Occipital lobe (tissue), 2 donors: ENCODE measurements around the gene ASPRV1. TPM values are rescaled to one million over a fixed set of nuclear protein-coding genes. Genes with fewer than 3 reads are reported as not detected.

ENCODE experiments used
- DNase-seq: peaks from one replicate; lab custom pipeline; 2025; lab: John Stamatoyannopoulos, UW
- total RNA-seq: library from RNA; depleted of rRNA; stranded (reverse); fragments of >200 nt; gene quantifications from one replicate; pipeline ENCODE4 v1.2.3, GENCODE V29; 2014

ASPRV1 gene
- total RNA-seq, 1 donor from 2014 or later: 2.8 TPM

- DNase-seq: no peak
These were observed 18.2 kb downstream of the ASPRV1 start for GRCh38 chr2:69943000-69943842.

- DNase-seq: no peak
These were observed 20.7 kb downstream of the ASPRV1 start for GRCh38 chr2:69940691-69941090.

- DNase-seq: no peak
These were observed 21.7 kb downstream of the ASPRV1 start for GRCh38 chr2:69939722-69940121.

- DNase-seq: no peak
These were observed 23.5 kb downstream of the ASPRV1 start for GRCh38 chr2:69937968-69938367.

- DNase-seq: no peak
These were observed 24.5 kb downstream of the ASPRV1 start for GRCh38 chr2:69936906-69937305.

- DNase-seq: no peak
These were observed 26.4 kb downstream of the ASPRV1 start for GRCh38 chr2:69935011-69935410.

- DNase-seq: no peak
These were observed 26.9 kb downstream of the ASPRV1 start for GRCh38 chr2:69934614-69934908.

- no peak for DNase-seq
These were observed 27.4 kb downstream of the ASPRV1 start for GRCh38 chr2:69933839-69934613.

- no peak for DNase-seq
These were observed 28.1 kb downstream of the ASPRV1 start for GRCh38 chr2:69933254-69933828.

GRCh38 chr2:69932596-69932922 lies 28.9 kb downstream of the ASPRV1 start:
- no peak for DNase-seq

GRCh38 chr2:69931832-69932595 lies 29.4 kb downstream of the ASPRV1 start:
- no peak for DNase-seq

- DNase-seq: no peak
These were observed 34.4 kb downstream of the ASPRV1 start for GRCh38 chr2:69926849-69927515.

GRCh38 chr2:69923116-69923515 lies 38.3 kb downstream of the ASPRV1 start:
- DNase-seq: no peak

GRCh38 chr2:69918401-69918800 lies 43.0 kb downstream of the ASPRV1 start:
- no peak for DNase-seq

GRCh38 chr2:69917852-69918251 lies 43.6 kb downstream of the ASPRV1 start:
- no peak for DNase-seq

GRCh38 chr2:69916106-69916505 lies 45.3 kb downstream of the ASPRV1 start:
- DNase-seq: no peak

- no peak for DNase-seq
These were observed 46.2 kb downstream of the ASPRV1 start, which contains the start of gene MXD1 for GRCh38 chr2:69914950-69915945. MXD1 (plus strand) TSS chr2:69915109; CDS start chr2:69915331, 222 bp downstream.

- DNase-seq: peak; percentile 100
These were observed 47.1 kb downstream of the ASPRV1 start for GRCh38 chr2:69914164-69914949.

GRCh38 chr2:69911985-69912563 lies 49.4 kb downstream of the ASPRV1 start:
- no peak for DNase-seq
